IMR-90 (cell line): Measurements from ENCODE around the gene JAK1. TPM values are rescaled to one million over a fixed set of nuclear protein-coding genes. Genes with fewer than 3 reads are reported as not detected.

Experiments used
- ATAC-seq: fragments of 200-7000 bp; cut with Tn5 transposase; 2 replicates; pipeline ENCODE4 v1.9.1; 2020; ENCODE audit warnings: low read depth, mild to moderate bottlenecking, moderate library complexity
- BruUV-seq: library from RNA; stranded (reverse); fragments of 400-500 nt; replicated peaks from 2 replicates; lab custom pipeline; 2021; lab: Mats Ljungman, UMichigan
- CTCF ChIA-PET: fragments of 300-600 bp; formaldehyde crosslinking; extraction: SDS; loops from one replicate; lab custom pipeline; 2021; ENCODE audit warnings: antibody characterized with exemption; lab: Yijun Ruan, JAX
- POLR2A ChIA-PET: fragments of 300-600 bp; sonication (Branson Sonifier 250); formaldehyde crosslinking; loops from one replicate; lab custom pipeline; 2022; ENCODE audit warnings: antibody characterized with exemption; ENCODE audit not compliant: unreplicated experiment; lab: Charles Lee
- DNase-seq: peaks from one replicate; pipeline ENCODE4 v3.0.0; 2013
- H2AFZ ChIP-seq: replicated peaks from 2 replicates; pipeline ENCODE3; 2013; ENCODE audit warnings: low read length, mild to moderate bottlenecking; ENCODE audit not compliant: poor library complexity
- H2AK5ac ChIP-seq: 2 replicates; pipeline ENCODE4 v1.6.1; 2013; ENCODE audit warnings: low read depth, low read length, inconsistent platforms
- H2AK9ac ChIP-seq: replicated peaks from 2 replicates; pipeline ENCODE3; 2013; ENCODE audit warnings: mild to moderate bottlenecking, low read depth, low read length, moderate library complexity; ENCODE audit not compliant: poor library complexity
- H2BK120ac ChIP-seq: 2 replicates; pipeline ENCODE4 v1.6.1; 2013; ENCODE audit warnings: low read depth, low read length, inconsistent platforms
- H2BK15ac ChIP-seq: 3 replicates; pipeline ENCODE4 v1.6.1; 2013; ENCODE audit warnings: low read depth, low read length, inconsistent platforms
- H2BK20ac ChIP-seq: 2 replicates; pipeline ENCODE4 v1.6.1; 2013; ENCODE audit warnings: low read depth, mild to moderate bottlenecking, inconsistent platforms, low read length, moderate library complexity
- H2BK5ac ChIP-seq: 2 replicates; pipeline ENCODE4 v1.6.1; 2013; ENCODE audit warnings: mild to moderate bottlenecking, low read depth, low read length, inconsistent platforms; ENCODE audit not compliant: poor library complexity, severe bottlenecking
- H3K14ac ChIP-seq: replicated peaks from 2 replicates; pipeline ENCODE4 v1.6.1; 2013; ENCODE audit warnings: low read depth, low read length, inconsistent platforms
- H3K18ac ChIP-seq: 2 replicates; pipeline ENCODE4 v1.6.1; 2013; ENCODE audit warnings: low read depth, low read length, control low read depth
- H3K23ac ChIP-seq: 2 replicates; pipeline ENCODE4 v1.6.1; 2013; ENCODE audit warnings: low read depth, low read length, inconsistent platforms
- H3K27ac ChIP-seq: 2 replicates; pipeline ENCODE4 v1.5.1; 2013; ENCODE audit warnings: mild to moderate bottlenecking, control low read depth, low read length; ENCODE audit not compliant: insufficient read depth
- H3K27me3 ChIP-seq: 2 replicates; pipeline ENCODE4 v1.6.1; 2013; ENCODE audit warnings: low read length; ENCODE audit not compliant: control insufficient read depth, insufficient read depth
- H3K36me3 ChIP-seq: 2 replicates; pipeline ENCODE4 v1.6.1; 2013; ENCODE audit warnings: low read length, mixed read lengths; ENCODE audit not compliant: control insufficient read depth, insufficient read depth
- H3K4ac ChIP-seq: 2 replicates; pipeline ENCODE4 v1.6.1; 2013; ENCODE audit warnings: low read depth, low read length, inconsistent platforms
- H3K4me1 ChIP-seq: 2 replicates; pipeline ENCODE4 v1.6.1; 2013; ENCODE audit warnings: low read length, mixed read lengths; ENCODE audit not compliant: control insufficient read depth, insufficient read depth
- H3K4me2 ChIP-seq: 2 replicates; pipeline ENCODE4 v1.6.1; 2013; ENCODE audit warnings: low read depth, mild to moderate bottlenecking, control low read depth, low read length, moderate library complexity
- H3K4me3 ChIP-seq: 2 replicates; pipeline ENCODE4 v1.5.1; 2013; ENCODE audit warnings: low read depth, mild to moderate bottlenecking, control low read depth, low read length, moderate library complexity; ENCODE audit not compliant: insufficient read depth
- H3K56ac ChIP-seq: 2 replicates; pipeline ENCODE4 v1.6.1; 2013; ENCODE audit warnings: low read length, inconsistent platforms; ENCODE audit not compliant: insufficient read depth; ENCODE audit errors: extremely low read depth
- H3K79me1 ChIP-seq, 2 experiments: 2 replicates each; pipeline ENCODE4 v1.6.1; 2013; ENCODE audit warnings: low read length in 2 of 2, inconsistent platforms in 1 of 2, low read depth in 1 of 2
- H3K9ac ChIP-seq: 2 replicates; pipeline ENCODE4 v1.6.1; 2013; ENCODE audit warnings: low read depth, low read length, control low read depth
- H3K9me1 ChIP-seq: 2 replicates; pipeline ENCODE4 v1.6.1; 2013; ENCODE audit warnings: low read length, inconsistent platforms; ENCODE audit not compliant: insufficient read depth
- H3K9me3 ChIP-seq: 2 replicates; pipeline ENCODE4 v1.6.1; 2013; ENCODE audit warnings: low read length; ENCODE audit not compliant: control insufficient read depth, insufficient read depth
- H4K20me1 ChIP-seq: 2 replicates; pipeline ENCODE4 v1.6.1; 2013; ENCODE audit warnings: low read length, inconsistent platforms; ENCODE audit not compliant: insufficient read depth
- H4K5ac ChIP-seq: 2 replicates; pipeline ENCODE4 v1.6.1; 2013; ENCODE audit warnings: mild to moderate bottlenecking, low read depth, low read length, control low read depth
- H4K8ac ChIP-seq, 2 experiments: 2 replicates each; pipeline ENCODE4 v1.6.1; 2013; ENCODE audit warnings: low read depth in 2 of 2, low read length in 2 of 2, control low read depth in 1 of 2, inconsistent platforms in 1 of 2
- H4K91ac ChIP-seq: 2 replicates; pipeline ENCODE4 v1.6.1; 2013; ENCODE audit warnings: low read depth, low read length, inconsistent platforms; ENCODE audit not compliant: insufficient read depth
- BHLHE40 ChIP-seq: fragments of 150-350 bp; IDR thresholded peaks from 2 replicates; pipeline ENCODE4 v1.6.1; 2016; ENCODE audit warnings: mild to moderate bottlenecking, low read depth, low read length
- CEBPB ChIP-seq: IDR thresholded peaks from 2 replicates; pipeline ENCODE4 v1.6.1; 2012; ENCODE audit warnings: low read depth, low read length, improper control_type of control experiment
- CHD1 ChIP-seq: IDR thresholded peaks from 2 replicates; pipeline ENCODE4 v1.6.1; 2012; ENCODE audit warnings: low read depth, low read length, improper control_type of control experiment
- CTCF ChIP-seq: conservative IDR thresholded peaks from 2 replicates; pipeline ENCODE4 v1.5.1; 2012; ENCODE audit warnings: mild to moderate bottlenecking, low read depth, low read length, improper control_type of control experiment
- FOS ChIP-seq: fragments of 150-350 bp; IDR thresholded peaks from 2 replicates; pipeline ENCODE4 v1.6.1; 2016; ENCODE audit warnings: low read depth, low read length
- MAFK ChIP-seq: IDR thresholded peaks from 2 replicates; pipeline ENCODE4 v1.6.1; 2012; ENCODE audit warnings: low read depth, low read length, improper control_type of control experiment
- MAZ ChIP-seq: IDR thresholded peaks from 2 replicates; pipeline ENCODE4 v1.6.1; 2012; ENCODE audit warnings: low read depth, mild to moderate bottlenecking, low read length, improper control_type of control experiment, moderate library complexity, borderline replicate concordance
- MXI1 ChIP-seq: IDR thresholded peaks from 2 replicates; pipeline ENCODE4 v1.6.1; 2012; ENCODE audit warnings: low read depth, mild to moderate bottlenecking, low read length, moderate library complexity, borderline replicate concordance
- NFE2L2 ChIP-seq: fragments of 150-350 bp; IDR thresholded peaks from 2 replicates; pipeline ENCODE4 v1.6.1; 2016; ENCODE audit warnings: low read depth, mild to moderate bottlenecking, low read length
- POLR2A ChIP-seq: IDR thresholded peaks from 2 replicates; pipeline ENCODE4 v1.6.1; 2012; ENCODE audit warnings: mild to moderate bottlenecking, low read depth, low read length
- RAD21 ChIP-seq: IDR thresholded peaks from 2 replicates; pipeline ENCODE4 v1.6.1; 2012; ENCODE audit warnings: low read length, improper control_type of control experiment
- RCOR1 ChIP-seq: IDR thresholded peaks from 2 replicates; pipeline ENCODE4 v1.6.1; 2012; ENCODE audit warnings: mild to moderate bottlenecking, low read length, improper control_type of control experiment; ENCODE audit not compliant: insufficient replicate concordance
- RFX5 ChIP-seq: IDR thresholded peaks from 2 replicates; pipeline ENCODE4 v1.8.0; 2012; ENCODE audit warnings: low read depth, mild to moderate bottlenecking, low read length, moderate library complexity
- SMC3 ChIP-seq: fragments of 150-350 bp; IDR thresholded peaks from 2 replicates; pipeline ENCODE4 v1.6.1; 2016; ENCODE audit warnings: low read depth, mild to moderate bottlenecking, antibody characterized with exemption, low read length, moderate library complexity
- WGBS, 2 experiments: methylation state at CpG; one replicate each; pipeline versions ENCODE4 v1.1.5 to v1.1.7; 2013; ENCODE audit warnings: missing lambda C conversion rate in 2 of 2; ENCODE audit not compliant: insufficient read length in 1 of 2; ENCODE audit errors: extremely low coverage in 2 of 2; 5-methylcytosine and 5-hydroxymethylcytosine counted together
- dilution Hi-C: fragments of 300-500 bp; cut with HindIII; formaldehyde crosslinking; loops from one replicate; pipeline ENCODE4 v1.14.3; 2018; ENCODE audit warnings: low sequenced_read_pairs; ENCODE audit not compliant: unreplicated experiment
- in situ Hi-C: fragments of 300-500 bp; cut with MboI; formaldehyde crosslinking; loops from 3 replicates; pipeline ENCODE4 v1.14.3; 2019; ENCODE audit warnings: low sequenced_read_pairs, inconsistent platforms, mixed read lengths
- intact Hi-C: fragments of 100-400 bp; cut with micrococcal nuclease; formaldehyde crosslinking; loops from 2 replicates; pipeline ENCODE4 v1.10.0; 2022
- polyA plus RNA-seq, 3 experiments: library from polyadenylated mRNA; depleted of rRNA; stranded (reverse); fragments of >200 nt; gene quantifications; 2 replicates each; pipeline ENCODE4 v1.2.3, GENCODE V29; 2012; ENCODE audit warnings: low replicate concordance in 1 of 3
- total RNA-seq: library from RNA; depleted of rRNA; stranded (reverse); fragments of >200 nt; gene quantifications from 2 replicates; pipeline ENCODE4 v1.2.3, GENCODE V29; 2012
- TF ChIP-seq, protein P1 (sequence below): fragments of 150-350 bp; IDR thresholded peaks from 2 replicates; pipeline ENCODE4 v1.6.1; 2017; ENCODE audit warnings: mild to moderate bottlenecking, antibody characterized with exemption, low read length, low read depth
- TF ChIP-seq, protein P2 (sequence below): fragments of 150-350 bp; IDR thresholded peaks from 2 replicates; pipeline ENCODE4 v1.6.1; 2016; ENCODE audit warnings: low read depth, mild to moderate bottlenecking, low read length, moderate library complexity, borderline replicate concordance

JAK1 gene
- total and polyA plus RNA-seq, 2 of the 4 experiments (the other 2 are of a cell fraction) = 76.9 to 103 TPM

DNA sequence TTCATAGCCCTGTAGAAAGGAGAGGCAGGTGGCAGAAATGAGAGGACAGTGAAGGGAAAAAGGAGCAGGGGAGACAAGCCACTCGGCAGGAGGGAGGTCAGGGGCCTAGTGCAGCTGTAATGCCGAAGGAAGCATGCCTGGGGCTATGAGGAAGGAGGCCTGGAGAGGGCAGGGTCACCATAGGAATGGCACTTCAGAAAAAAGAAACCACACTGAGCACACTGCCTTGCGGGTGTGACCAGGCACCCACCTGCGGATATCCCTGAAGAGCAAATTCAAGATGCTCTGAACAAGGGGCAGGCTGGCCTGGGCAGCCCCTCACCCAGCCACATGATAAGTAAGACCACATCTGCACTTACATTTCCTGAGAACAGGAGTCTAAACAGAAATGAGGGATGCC is 104.7 kb downstream of the JAK1 start:
- Histone ChIP-seq H2BK120ac (no peak overlapping the region), H2BK15ac (no peak overlapping the region), H3K56ac (no peak overlapping the region), H3K27me3 (no peaks in the 10 kb centered on the region), H2BK20ac (no peak overlapping the region), H3K9me3 (no peaks in the 10 kb centered on the region), H4K8ac (no peak overlapping the region), H3K18ac (no peak overlapping the region), H3K4ac (no peak overlapping the region), H2BK5ac (no peak overlapping the region), H3K36me3 (peaks cover 62% of the 10 kb centered on the region), H3K79me1 (peaks cover 7 to 9% of the 10 kb centered on the region in 2 experiments; a peak in 3 of 4 replicates), H3K4me3 (no peak overlapping the region), H2AK5ac (no peak overlapping the region), H3K4me2 (no peak overlapping the region), H3K14ac (no peak overlapping the region), H3K4me1 (no peaks in the 10 kb centered on the region), H3K27ac (no peak overlapping the region), H4K20me1 (no peaks in the 10 kb centered on the region; the same call in none of the 2 replicates), H4K91ac (no peak overlapping the region), H3K9ac (no peak overlapping the region), H3K9me1 (peaks cover 11% of the 10 kb centered on the region; the same call in 1 of the 2 replicates), H2AK9ac (peak overlapping the region; percentile 31), H4K5ac (no peak overlapping the region), H2AFZ (no peak overlapping the region), H3K23ac (no peak overlapping the region)
- peak; percentile 65 for ATAC-seq
- intact Hi-C loops = loop anchor here (5.0 kb wide), 2 partner anchors 106 to 206 kb away; partner anchors contain the start of gene JAK1
- POLR2A ChIA-PET = no interaction called here
- CTCF ChIA-PET = no interaction called here
- in situ Hi-C loops = no loop called here
- TF ChIP-seq, protein P1, sequence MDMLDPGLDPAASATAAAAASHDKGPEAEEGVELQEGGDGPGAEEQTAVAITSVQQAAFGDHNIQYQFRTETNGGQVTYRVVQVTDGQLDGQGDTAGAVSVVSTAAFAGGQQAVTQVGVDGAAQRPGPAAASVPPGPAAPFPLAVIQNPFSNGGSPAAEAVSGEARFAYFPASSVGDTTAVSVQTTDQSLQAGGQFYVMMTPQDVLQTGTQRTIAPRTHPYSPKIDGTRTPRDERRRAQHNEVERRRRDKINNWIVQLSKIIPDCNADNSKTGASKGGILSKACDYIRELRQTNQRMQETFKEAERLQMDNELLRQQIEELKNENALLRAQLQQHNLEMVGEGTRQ = no peak
- no peak for TF ChIP-seq NFE2L2
- no peak for TF ChIP-seq RFX5
- TF ChIP-seq POLR2A = no peak
- TF ChIP-seq BHLHE40 = no peak
- TF ChIP-seq, protein P2, sequence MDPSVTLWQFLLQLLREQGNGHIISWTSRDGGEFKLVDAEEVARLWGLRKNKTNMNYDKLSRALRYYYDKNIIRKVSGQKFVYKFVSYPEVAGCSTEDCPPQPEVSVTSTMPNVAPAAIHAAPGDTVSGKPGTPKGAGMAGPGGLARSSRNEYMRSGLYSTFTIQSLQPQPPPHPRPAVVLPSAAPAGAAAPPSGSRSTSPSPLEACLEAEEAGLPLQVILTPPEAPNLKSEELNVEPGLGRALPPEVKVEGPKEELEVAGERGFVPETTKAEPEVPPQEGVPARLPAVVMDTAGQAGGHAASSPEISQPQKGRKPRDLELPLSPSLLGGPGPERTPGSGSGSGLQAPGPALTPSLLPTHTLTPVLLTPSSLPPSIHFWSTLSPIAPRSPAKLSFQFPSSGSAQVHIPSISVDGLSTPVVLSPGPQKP = no peak
- TF ChIP-seq CEBPB = no peak
- TF ChIP-seq RCOR1 = no peak
- peak; percentile 32; the same call in 1 of the 2 replicates for TF ChIP-seq SMC3
- no peak for TF ChIP-seq FOS
- TF ChIP-seq MAZ = no peak
- TF ChIP-seq RAD21 = peak; percentile 61
- no peak for TF ChIP-seq CHD1
- peak; percentile 38 for TF ChIP-seq CTCF
- TF ChIP-seq MAFK = no peak
- no peak for TF ChIP-seq MXI1
- DNase-seq = peak; percentile 17
- no CpG with 5 or more reads among the region's 4 CpGs for WGBS, 2 experiments
- BruUV-seq = no TSS peak
- dilution Hi-C loops = no loop called here
